Superior temporal gyrus (tissue), 1 donor: Measurements from ENCODE around the gene LGR5.
"Not testable (repeated sequence)": the region's sequence is repeated elsewhere in the genome, so short reads cannot be mapped to it uniquely, and the experiment has no call there.

Experiments
- DNase-seq: peaks from one replicate; pipeline ENCODE4 v3.0.0-alpha.2; 2016; ENCODE audit errors: extremely low spot score

The LGR5 gene

GRCh38 chr12:71474791-71475190 is 35.2 kb downstream of the LGR5 start:
- no peak for DNase-seq

- DNase-seq = peak; percentile 70
Measured at GRCh38 chr12:71475280-71475679, 35.7 kb downstream of the LGR5 start.

GRCh38 chr12:71476513-71476912 is 36.9 kb downstream of the LGR5 start:
- DNase-seq = no peak

- DNase-seq = peak; percentile 55
Measured at GRCh38 chr12:71477609-71478008, 38.0 kb downstream of the LGR5 start.

- DNase-seq = peak; percentile 72
Measured at GRCh38 chr12:71478270-71478669, 38.7 kb downstream of the LGR5 start.

- no peak for DNase-seq
Measured at GRCh38 chr12:71484272-71484905, 44.8 kb downstream of the LGR5 start.

GRCh38 chr12:71490844-71491243 is 51.2 kb downstream of the LGR5 start:
- not testable (repeated sequence) for DNase-seq

GRCh38 chr12:71492604-71493003 is 53.0 kb downstream of the LGR5 start:
- DNase-seq = peak; percentile 6

- no peak for DNase-seq
Measured at GRCh38 chr12:71499834-71500233, 60.2 kb downstream of the LGR5 start.

GRCh38 chr12:71503579-71504391 is 64.2 kb downstream of the LGR5 start:
- no peak for DNase-seq

- DNase-seq = no peak
Measured at GRCh38 chr12:71504476-71504875, 64.9 kb downstream of the LGR5 start.

- DNase-seq = no peak
Measured at GRCh38 chr12:71509705-71510104, 70.1 kb downstream of the LGR5 start.

- no peak for DNase-seq
Measured at GRCh38 chr12:71517145-71517846, 77.7 kb downstream of the LGR5 start.

- no peak for DNase-seq
Measured at GRCh38 chr12:71521125-71521524, 81.5 kb downstream of the LGR5 start.

- no peak for DNase-seq
Measured at GRCh38 chr12:71524626-71525025, 85.0 kb downstream of the LGR5 start.

GRCh38 chr12:71533703-71534102 is 94.1 kb downstream of the LGR5 start:
- no peak for DNase-seq

GRCh38 chr12:71536279-71536938 is 96.8 kb downstream of the LGR5 start:
- DNase-seq = peak; percentile 31

- DNase-seq = peak; percentile 56
Measured at GRCh38 chr12:71536939-71537622, 97.5 kb downstream of the LGR5 start.

- no peak for DNase-seq
Measured at GRCh38 chr12:71538807-71539206, 99.2 kb downstream of the LGR5 start.

GRCh38 chr12:71541583-71541982 is 102.0 kb downstream of the LGR5 start:
- no peak for DNase-seq

- DNase-seq = no peak
Measured at GRCh38 chr12:71546322-71546861, 106.8 kb downstream of the LGR5 start.
